Measurements from ENCODE around the gene CEMIP2. TPM values are rescaled to one million over a fixed set of nuclear protein-coding genes. Genes with fewer than 3 reads are reported as not detected.

Gene CEMIP2
- total RNA-seq, 2 experiments from 2014 or later, result 58.7 to 63.5 TPM

GRCh38 chr9:71652480-71652879, 115.8 kb downstream of the CEMIP2 start:
- Mint-ChIP-seq H3K27me3 (no peaks in the 10 kb centered on the region), H3K9me3 (peaks cover 4% of the 10 kb centered on the region), H3K27ac (no peak overlapping the region), H3K36me3 (ENCODE audit: low read depth) (no peaks in the 10 kb centered on the region), H3K4me3 (no peak overlapping the region), H3K4me1 (ENCODE audit: low read depth) (peaks cover 6% of the 10 kb centered on the region)
- ChIA-PET CTCF (interaction anchor here (0.9 kb wide), 1 partner anchor 29 kb away, joined by 4 read pairs; no protein-coding TSS in a partner anchor), POLR2A (no interaction called here)
- ATAC-seq (no peak), DNase-seq (no peak)
- TF ChIP-seq, protein P1, sequence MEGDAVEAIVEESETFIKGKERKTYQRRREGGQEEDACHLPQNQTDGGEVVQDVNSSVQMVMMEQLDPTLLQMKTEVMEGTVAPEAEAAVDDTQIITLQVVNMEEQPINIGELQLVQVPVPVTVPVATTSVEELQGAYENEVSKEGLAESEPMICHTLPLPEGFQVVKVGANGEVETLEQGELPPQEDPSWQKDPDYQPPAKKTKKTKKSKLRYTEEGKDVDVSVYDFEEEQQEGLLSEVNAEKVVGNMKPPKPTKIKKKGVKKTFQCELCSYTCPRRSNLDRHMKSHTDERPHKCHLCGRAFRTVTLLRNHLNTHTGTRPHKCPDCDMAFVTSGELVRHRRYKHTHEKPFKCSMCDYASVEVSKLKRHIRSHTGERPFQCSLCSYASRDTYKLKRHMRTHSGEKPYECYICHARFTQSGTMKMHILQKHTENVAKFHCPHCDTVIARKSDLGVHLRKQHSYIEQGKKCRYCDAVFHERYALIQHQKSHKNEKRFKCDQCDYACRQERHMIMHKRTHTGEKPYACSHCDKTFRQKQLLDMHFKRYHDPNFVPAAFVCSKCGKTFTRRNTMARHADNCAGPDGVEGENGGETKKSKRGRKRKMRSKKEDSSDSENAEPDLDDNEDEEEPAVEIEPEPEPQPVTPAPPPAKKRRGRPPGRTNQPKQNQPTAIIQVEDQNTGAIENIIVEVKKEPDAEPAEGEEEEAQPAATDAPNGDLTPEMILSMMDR (IDR thresholded peaks at IDR 0.05), result no peak
- intact Hi-C loops (cut with micrococcal nuclease), result no loop called here

- no peak for DNase-seq
- H3K27me3 Mint-ChIP-seq, result no peaks in the 10 kb centered on the region
- no peak overlapping the region for H3K4me3 Mint-ChIP-seq
- H3K36me3 Mint-ChIP-seq (ENCODE audit: low read depth), result no peaks in the 10 kb centered on the region
- ChIA-PET CTCF (interaction anchor here (1.6 kb wide), 1 partner anchor 10 kb away, joined by 4 read pairs; no protein-coding TSS in a partner anchor), POLR2A (no interaction called here)
- intact Hi-C loops (cut with micrococcal nuclease), result no loop called here
- no peak for ATAC-seq
- H3K9me3 Mint-ChIP-seq, result no peaks in the 10 kb centered on the region
- no peak overlapping the region for H3K27ac Mint-ChIP-seq
- TF ChIP-seq, protein P1 (IDR thresholded peaks at IDR 0.05), result no peak
- peaks cover 14% of the 10 kb centered on the region for H3K4me1 Mint-ChIP-seq (ENCODE audit: low read depth)
Observed at GRCh38 chr9:71648453-71648852, 119.9 kb downstream of the CEMIP2 start.

DNA sequence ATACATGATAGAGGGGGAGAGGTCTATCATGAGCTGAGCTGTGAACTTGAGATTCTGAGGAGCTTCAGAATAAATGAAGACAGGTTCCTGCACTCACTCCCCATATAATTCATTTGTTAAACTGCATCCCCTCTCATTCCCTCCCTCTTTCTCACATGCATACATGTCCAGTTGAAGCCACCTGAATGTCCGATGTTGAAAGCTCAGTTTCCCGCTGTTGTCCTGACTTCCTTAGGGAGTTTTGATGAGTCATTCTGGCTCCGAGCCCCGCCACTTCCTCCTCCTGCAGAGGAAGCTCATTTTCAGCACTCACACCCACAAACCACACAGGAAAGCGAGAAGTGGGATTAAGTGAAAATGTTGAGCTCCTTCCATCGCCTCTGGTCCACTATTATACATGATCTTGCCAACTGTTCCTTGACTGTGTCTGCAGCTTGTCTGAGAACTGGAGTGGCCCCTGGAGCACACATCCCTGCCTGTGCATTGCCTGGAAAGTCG, 121.2 kb downstream of the CEMIP2 start:
- H3K4me3 Mint-ChIP-seq, result no peak overlapping the region
- no peaks in the 10 kb centered on the region for H3K27me3 Mint-ChIP-seq
- TF ChIP-seq, protein P1 (IDR thresholded peaks at IDR 0.05), result no peak
- no peaks in the 10 kb centered on the region for H3K9me3 Mint-ChIP-seq
- no peaks in the 10 kb centered on the region for H3K36me3 Mint-ChIP-seq (ENCODE audit: low read depth)
- ATAC-seq (no peak), DNase-seq (peak; percentile 12)
- no peak overlapping the region for H3K27ac Mint-ChIP-seq
- H3K4me1 Mint-ChIP-seq (ENCODE audit: low read depth), result peaks cover 12% of the 10 kb centered on the region
- intact Hi-C loops (cut with micrococcal nuclease), result no loop called here
- ChIA-PET CTCF (interaction anchor here (1.0 to 1.6 kb wide), 5 partner anchors 9 to 378 kb away, joined by 3 to 4 read pairs (median 4); no protein-coding TSS in a partner anchor), POLR2A (interaction anchor here (1.2 kb wide), 1 partner anchor 8 kb away, joined by 4 read pairs; no protein-coding TSS in a partner anchor)

DNA sequence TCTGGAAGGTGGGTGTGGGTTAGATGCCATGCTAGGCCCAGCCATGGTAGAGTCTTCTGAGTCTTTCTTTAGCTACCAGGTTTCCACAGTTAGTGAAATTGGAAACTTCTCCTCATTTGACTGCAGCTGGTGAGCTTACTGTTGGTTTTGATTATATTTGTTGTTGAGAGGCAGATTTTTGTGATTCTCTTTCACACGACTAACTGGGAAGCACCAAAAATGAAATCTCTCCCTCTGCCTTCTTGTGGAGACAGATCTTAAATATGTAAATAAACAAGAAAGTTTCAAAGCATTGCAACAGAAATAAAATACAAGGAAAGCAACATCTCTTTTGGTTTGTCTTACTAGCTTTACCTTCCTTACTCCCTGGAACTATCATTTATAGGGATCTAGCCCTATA, 122.2 kb downstream of the CEMIP2 start:
- POLR2A ChIA-PET, result no interaction called here
- no peak overlapping the region for H3K4me3 Mint-ChIP-seq
- H3K27ac Mint-ChIP-seq, result no peak overlapping the region

DNA sequence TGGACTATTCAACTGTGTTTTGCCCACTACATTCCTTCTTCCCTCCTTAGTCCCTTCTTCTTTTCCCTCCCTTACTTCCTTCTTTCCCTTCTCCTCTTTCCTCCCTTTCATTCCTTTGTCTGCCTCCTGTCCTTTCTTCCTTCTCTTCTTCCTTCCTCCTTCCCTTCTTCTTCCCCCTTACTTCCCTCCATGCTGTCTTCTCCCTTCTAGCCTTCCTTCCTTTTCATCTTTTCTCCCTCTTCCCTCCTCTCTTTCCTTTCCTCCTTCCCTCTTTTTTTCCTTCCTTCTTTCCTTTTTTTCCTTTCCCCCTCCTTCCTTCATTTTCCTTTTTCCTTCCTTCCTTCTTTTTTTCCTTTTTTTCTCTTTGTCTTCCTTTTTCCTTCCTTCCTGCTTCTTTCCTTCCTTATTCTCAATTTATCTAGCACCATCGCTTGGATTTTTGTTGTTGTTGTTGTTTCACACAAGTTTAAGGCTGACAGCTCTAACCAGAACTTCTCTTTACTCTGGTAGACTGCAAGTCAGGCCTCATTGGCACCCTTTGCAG, 123.4 kb downstream of the CEMIP2 start:
- TF ChIP-seq, protein P1 (IDR thresholded peaks at IDR 0.05), result no peak
- DNase-seq (no peak), ATAC-seq (no peak)
- no peak overlapping the region for H3K27ac Mint-ChIP-seq
- no peaks in the 10 kb centered on the region for H3K9me3 Mint-ChIP-seq
- H3K36me3 Mint-ChIP-seq (ENCODE audit: low read depth), result no peaks in the 10 kb centered on the region
- H3K27me3 Mint-ChIP-seq, result no peaks in the 10 kb centered on the region
- ChIA-PET CTCF (no interaction called here), POLR2A (no interaction called here)
- H3K4me3 Mint-ChIP-seq, result no peak overlapping the region
- peaks cover 15% of the 10 kb centered on the region for H3K4me1 Mint-ChIP-seq (ENCODE audit: low read depth)
- intact Hi-C loops (cut with micrococcal nuclease), result no loop called here

More for the DNA sequence above, 122.2 kb downstream of the CEMIP2 start:
- H3K9me3 Mint-ChIP-seq, result no peaks in the 10 kb centered on the region
- H3K27me3 Mint-ChIP-seq, result no peaks in the 10 kb centered on the region
- intact Hi-C loops (cut with micrococcal nuclease), result no loop called here
- H3K36me3 Mint-ChIP-seq (ENCODE audit: low read depth), result no peaks in the 10 kb centered on the region
- CTCF ChIA-PET, result interaction anchor here (0.8 to 1.0 kb wide), 3 partner anchors 9 to 393 kb away, joined by 3 to 4 read pairs (median 3); no protein-coding TSS in a partner anchor
- no peak for DNase-seq
- TF ChIP-seq, protein P1 (IDR thresholded peaks at IDR 0.05), result no peak
- peaks cover 12% of the 10 kb centered on the region for H3K4me1 Mint-ChIP-seq (ENCODE audit: low read depth)
- ATAC-seq, result no peak

Data from activated CD8-positive, alpha-beta T cell treated with anti-CD3 and anti-CD28 coated beads for 36 hours (primary cell).